HL-60 (cell line): Measurements from ENCODE around the gene POU2F3.

Experiments used
- DNase-seq, 2 experiments: peaks; one replicate each; pipeline ENCODE4 v3.0.0-alpha.2; 2010 to 2020; ENCODE audit warnings: low read depth in 1 of 2, low spot score in 1 of 2
- H3K27ac ChIP-seq: fragments of 250-450 bp; sonication (Bioruptor Pico); replicated peaks from 2 replicates; pipeline ENCODE4 v1.5.1; 2020; ENCODE audit warnings: mild to moderate bottlenecking, moderate library complexity
- H3K27me3 ChIP-seq: fragments of 250-450 bp; sonication (Bioruptor Pico); 2 replicates; pipeline ENCODE4 v1.5.1; 2021; ENCODE audit warnings: mild to moderate bottlenecking, moderate library complexity; ENCODE audit not compliant: insufficient read depth, poor library complexity, severe bottlenecking
- H3K4me3 ChIP-seq: replicated peaks from 2 replicates; pipeline ENCODE4 v1.5.1; 2011; ENCODE audit warnings: mild to moderate bottlenecking, control low read depth, low read length; ENCODE audit not compliant: insufficient read depth
- CTCF ChIP-seq: IDR thresholded peaks from one replicate; pipeline ENCODE4 v1.5.1; 2011; ENCODE audit warnings: low read length, control low read depth, inconsistent platforms; ENCODE audit not compliant: insufficient read depth
- GABPA ChIP-seq: IDR thresholded peaks from 2 replicates; pipeline ENCODE4 v1.6.1; 2012; ENCODE audit warnings: low read depth
- POLR2AphosphoS5 ChIP-seq: IDR thresholded peaks from 2 replicates; pipeline ENCODE4 v1.6.1; 2012; ENCODE audit warnings: low read depth
- REST ChIP-seq: IDR thresholded peaks from 2 replicates; pipeline ENCODE4 v1.6.1; 2012; ENCODE audit warnings: low read depth; ENCODE audit not compliant: insufficient replicate concordance
- SPI1 ChIP-seq: IDR thresholded peaks from 2 replicates; pipeline ENCODE4 v1.6.1; 2012; ENCODE audit warnings: low read depth, mild to moderate bottlenecking, borderline replicate concordance

POU2F3 gene

GRCh38 chr11:120279502-120279901 lies 39.6 kb downstream of the POU2F3 start:
- Histone ChIP-seq H3K27me3 (peaks cover 3% of the 10 kb centered on the region), H3K4me3 (no peak overlapping the region), H3K27ac (no peak overlapping the region)
- no peak for DNase-seq
- TF ChIP-seq SPI1 (no peak), REST (no peak), GABPA (no peak), CTCF (no peak), POLR2AphosphoS5 (no peak)

DNA sequence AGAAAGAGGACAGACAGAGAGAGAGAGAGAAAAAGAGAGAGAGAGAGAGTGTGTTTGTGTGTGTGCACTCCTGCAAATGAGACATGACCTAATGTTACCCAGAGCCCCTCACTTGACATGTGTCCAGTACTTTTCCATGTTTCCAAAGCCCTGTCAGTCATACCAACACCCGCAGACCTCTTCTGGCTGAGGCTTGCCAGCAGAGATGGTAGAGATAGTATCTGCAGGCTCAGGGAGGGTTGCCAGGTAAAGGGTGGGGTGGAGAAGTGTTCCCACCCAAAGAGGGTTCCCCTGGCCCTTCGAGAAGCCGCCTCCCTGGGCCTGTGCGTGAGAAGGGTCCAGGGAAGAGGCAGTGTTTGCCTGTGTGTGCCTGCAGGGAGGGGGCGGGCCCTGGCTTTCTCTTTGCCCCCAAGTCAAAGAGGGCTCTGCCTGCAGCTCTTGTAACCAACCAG lies 40.7 kb downstream of the POU2F3 start:
- no peak for TF ChIP-seq CTCF
- Histone ChIP-seq H3K4me3 (no peak overlapping the region), H3K27ac (no peak overlapping the region), H3K27me3 (no peaks in the 10 kb centered on the region)
- DNase-seq, result no peak

DNA sequence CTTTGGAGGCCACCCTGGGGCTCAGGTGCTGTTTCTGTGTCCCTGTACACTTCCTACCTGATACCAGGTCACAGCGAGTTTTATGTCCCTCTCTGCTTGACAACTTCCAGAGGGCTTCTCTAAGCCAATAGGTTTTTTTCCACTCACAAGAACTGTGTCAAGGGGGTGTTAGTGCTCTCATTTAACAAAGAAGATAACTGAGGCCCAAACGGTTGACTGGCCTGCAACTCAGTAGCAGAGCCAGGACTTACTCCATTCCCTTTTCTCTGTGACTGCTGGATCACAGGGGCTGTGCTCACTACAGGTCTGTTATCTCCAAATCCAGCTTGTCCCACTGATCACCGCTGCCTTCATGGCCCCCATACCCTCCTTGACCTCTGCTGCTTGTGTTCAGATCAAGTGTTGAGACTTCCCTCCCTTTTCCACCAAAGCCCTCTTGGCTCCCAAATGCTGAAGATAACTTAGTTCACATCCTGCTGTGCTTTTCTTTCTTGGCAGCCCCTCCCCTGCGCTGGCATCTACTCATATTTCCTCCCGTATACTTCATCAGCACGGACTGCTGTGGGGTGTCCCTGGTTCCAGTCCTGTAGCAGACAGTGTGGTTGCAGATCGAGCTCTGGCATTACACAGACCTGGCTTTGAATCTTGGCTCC lies 41.3 kb downstream of the POU2F3 start:
- H3K27me3 ChIP-seq, result no peaks in the 10 kb centered on the region
- no peak overlapping the region for H3K4me3 ChIP-seq
- TF ChIP-seq REST (no peak), CTCF (no peak), POLR2AphosphoS5 (no peak), GABPA (no peak), SPI1 (no peak)
- H3K27ac ChIP-seq, result no peak overlapping the region
- no peak for DNase-seq

- DNase-seq, result no peak
- Histone ChIP-seq H3K4me3 (no peak overlapping the region), H3K27ac (no peak overlapping the region), H3K27me3 (no peaks in the 10 kb centered on the region)
- TF ChIP-seq POLR2AphosphoS5 (no peak), SPI1 (no peak), GABPA (no peak)
Measured at GRCh38 chr11:120283124-120283523, 43.2 kb downstream of the POU2F3 start.
